Fibroblast of peridontal ligament (primary cell): ENCODE results near the gene TSPAN11.
A peak's percentile ranks its signal among the peaks of the same experiment; 100 is the strongest.
"Not testable (repeated sequence)": the region's sequence is repeated elsewhere in the genome, so short reads cannot be mapped to it uniquely, and the experiment has no call there.

Source experiments
- DNase-seq: peaks from one replicate; pipeline ENCODE4 v3.0.0-alpha.2; 2010; ENCODE audit errors: extremely low read depth

The TSPAN11 gene, protein sequence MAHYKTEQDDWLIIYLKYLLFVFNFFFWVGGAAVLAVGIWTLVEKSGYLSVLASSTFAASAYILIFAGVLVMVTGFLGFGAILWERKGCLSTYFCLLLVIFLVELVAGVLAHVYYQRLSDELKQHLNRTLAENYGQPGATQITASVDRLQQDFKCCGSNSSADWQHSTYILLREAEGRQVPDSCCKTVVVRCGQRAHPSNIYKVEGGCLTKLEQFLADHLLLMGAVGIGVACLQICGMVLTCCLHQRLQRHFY

DNA sequence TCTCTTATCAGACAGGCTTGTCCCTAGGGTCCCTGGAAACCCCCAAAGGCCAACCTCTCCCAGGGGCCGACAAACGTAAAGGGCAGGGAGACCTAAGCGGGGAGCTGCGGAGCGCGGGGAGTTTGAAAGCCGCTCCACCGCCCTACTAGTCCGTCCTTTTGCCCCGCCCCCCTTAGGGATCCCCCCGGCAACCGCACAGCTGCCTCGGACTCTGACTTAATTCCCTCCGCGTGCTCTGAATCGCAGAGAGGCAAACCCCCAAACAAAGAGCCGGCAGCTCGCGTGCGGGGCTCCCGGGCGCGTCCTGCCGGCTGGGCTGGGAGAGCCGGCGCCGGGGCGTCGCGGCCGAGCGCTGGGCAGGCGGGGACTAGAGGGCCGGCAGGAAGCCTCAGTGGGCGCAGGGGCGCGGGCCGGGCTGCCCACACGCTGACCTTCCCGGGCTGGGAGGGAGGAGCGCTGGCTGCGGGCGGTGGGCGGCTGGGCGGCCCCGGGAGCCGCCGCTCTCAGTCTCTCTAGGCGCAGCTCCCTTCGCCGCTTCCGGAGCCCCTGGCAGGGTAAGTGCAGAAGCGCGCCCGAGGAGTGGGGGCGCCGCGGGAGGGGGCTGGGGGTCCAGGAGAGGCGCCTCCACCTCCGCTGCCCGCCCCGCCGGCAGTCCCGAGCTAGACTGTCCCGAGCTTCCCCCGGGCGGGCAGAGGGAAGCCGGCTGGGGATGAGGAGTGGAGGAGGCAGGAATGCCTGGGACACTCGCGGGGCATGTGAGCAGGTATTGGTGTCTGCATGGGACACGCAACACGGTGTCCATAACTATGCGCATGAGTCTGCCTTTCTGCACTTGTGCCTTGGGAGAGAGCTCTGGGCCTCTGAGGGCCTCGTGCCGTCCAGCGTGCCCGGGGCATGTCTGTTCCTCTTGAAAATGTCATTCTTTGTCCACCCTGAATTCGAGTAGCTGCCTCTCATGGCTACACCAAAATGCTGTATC, at the start of gene TSPAN11:
Gene TSPAN11 (plus strand): TSS at position 506 of the 979 bp plus-strand sequence. CDS start 27,244 bp downstream, outside the sequence.
- DNase-seq, result peak; percentile 48

DNA sequence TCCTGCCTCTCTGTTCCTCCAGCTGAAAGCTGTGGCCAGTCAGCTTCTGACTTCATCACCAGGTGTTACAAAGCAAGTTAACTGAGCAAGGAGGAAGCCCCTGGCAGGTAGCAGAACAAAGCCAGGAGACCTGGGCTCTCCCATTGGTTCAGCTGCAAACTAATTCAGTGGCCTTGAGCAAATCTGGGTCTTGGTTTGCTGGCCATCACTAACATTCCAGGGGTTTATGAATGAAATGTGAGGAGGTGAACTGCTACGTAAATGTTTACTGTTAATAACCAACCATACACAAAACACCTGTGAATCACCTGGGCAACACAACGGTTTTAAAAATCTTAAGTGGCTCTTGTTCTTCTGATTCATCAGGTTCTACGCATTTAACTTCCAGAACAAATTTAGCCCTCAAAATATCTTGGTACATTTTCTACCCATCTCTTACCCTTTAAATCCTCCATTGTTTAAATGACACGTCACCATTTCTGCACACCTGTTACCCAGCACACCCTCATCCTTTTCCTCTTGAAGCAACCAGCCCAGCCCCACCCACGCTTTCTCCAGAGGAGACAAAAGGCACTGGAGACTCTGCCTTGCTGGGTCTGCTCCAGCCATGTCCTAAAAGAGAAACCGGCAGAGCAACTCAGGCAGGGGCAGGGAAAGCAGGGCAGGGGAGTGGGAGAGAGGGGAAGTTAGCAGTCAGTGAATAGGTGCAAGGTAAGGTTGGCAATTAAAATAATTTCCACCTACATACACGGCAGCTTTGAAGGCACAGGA, 49.3 kb upstream of the TSPAN11 start:
- DNase-seq, result no peak

DNA sequence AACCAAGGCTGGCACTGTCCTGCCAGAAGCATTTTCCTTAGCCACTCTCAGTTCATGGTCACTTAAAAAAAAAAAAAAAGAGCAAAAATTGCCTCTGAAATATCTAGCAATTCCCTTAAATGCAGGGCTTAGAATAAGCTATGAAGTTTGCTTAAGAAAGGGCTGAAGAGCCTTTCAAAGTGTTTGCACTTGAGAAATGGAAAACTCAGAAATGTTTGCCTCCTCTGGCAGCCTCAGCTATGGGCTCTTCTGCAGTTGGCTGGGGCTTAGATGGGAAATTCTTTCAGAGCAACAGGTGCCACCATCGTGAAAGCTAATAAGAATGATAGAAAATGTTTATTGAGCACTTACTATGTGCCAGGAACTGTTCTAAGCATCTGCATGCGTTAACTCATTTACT, 48.5 kb upstream of the TSPAN11 start:
- DNase-seq, result no peak

DNA sequence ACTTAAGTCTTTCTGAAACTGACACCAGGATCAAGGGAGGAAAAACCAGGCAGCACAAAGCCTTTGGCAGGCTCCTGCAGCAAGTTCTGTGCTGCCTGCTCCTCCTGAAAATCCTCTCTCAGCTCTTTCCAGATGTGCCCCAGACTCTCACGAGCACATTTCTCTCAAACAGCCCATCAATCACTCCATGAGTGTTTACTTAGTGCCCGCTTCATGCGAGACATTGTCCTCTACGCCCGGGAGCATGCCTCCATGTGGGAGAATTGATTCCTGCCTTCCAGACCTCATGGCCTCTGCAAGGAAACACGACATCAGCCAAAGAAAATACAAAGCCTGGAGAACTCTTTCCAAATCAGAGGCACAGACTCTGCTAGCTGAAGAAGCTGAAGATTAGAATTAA, 46.5 kb upstream of the TSPAN11 start:
- DNase-seq, result peak; percentile 22

DNA sequence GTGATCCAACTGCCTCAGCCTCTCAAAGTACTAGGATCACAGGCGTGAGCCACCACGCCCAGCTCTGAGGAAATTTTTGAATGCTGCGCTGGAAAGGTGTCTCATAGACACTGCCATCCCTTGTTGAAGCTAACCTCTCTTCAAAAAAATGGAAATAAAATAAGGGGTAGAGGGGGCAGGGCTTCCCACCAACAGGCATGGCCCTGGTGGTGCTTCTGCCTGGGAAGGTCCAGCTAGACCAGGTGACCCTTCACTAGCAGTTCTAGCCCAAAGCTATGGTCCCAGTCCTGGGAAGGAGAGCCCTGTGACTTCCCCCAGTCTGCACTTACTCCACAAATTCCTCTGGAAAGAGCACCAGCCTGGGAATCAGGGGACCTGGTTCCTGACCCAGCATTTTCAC, 45.7 kb upstream of the TSPAN11 start:
- DNase-seq, result no peak

DNA sequence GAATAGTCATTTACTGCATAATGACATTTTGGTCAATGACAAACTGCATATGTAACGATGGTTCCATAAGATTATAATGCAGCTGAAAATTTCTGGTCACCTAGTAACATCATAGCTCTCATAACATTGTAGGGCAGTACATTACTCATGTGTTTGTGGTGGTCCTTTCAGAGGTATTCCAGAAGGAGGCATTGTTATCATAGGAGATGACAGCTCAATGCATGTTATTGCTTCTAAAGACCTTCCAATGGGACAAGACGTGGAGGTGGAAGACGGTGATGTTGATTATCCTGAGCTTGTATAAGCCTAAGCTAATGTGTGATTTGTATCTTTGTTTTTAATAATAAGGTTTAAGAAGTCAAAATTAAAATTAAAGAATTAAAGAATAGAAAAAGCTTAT, 43.8 kb upstream of the TSPAN11 start:
- DNase-seq, result peak; percentile 48

DNA sequence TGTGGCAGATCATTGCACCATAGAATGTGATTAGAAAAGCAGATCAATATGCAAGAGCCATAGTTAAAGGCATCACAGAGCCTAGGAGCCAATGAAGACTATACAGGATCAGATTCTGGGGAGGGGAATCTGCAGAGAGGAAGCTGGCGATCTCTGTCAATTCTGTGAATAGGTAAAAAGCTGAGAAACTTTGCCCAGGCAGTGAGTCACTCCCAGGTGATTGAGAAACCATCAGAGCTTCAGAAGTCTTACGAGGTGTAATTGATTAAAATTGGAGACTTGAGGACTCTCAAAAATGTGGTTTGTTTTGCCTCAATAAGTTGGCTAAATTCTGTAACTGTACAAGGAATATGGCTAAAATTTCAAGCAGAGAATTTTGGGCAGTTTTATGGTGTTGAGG, 41.7 kb upstream of the TSPAN11 start:
- DNase-seq, result no peak

DNA sequence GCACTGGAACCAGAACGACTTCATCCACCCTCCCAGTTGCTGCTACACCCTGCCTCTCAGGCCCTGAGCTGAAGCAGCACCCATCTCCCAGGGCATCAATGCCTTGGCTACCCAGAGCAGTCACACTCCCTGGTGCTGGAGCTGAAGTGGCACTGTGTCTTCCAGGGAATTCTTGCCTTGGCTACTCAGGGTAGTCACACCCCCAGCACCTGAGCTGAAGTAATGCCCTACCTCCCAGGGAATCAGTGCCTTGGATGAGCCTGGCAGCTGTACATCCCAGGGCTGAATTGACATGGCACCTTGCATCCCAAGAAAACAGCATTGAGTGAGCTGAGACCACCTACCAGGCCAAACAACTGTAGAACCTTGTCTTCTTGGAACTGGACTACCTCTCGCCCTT, 41.2 kb upstream of the TSPAN11 start:
- DNase-seq, result no peak

DNA sequence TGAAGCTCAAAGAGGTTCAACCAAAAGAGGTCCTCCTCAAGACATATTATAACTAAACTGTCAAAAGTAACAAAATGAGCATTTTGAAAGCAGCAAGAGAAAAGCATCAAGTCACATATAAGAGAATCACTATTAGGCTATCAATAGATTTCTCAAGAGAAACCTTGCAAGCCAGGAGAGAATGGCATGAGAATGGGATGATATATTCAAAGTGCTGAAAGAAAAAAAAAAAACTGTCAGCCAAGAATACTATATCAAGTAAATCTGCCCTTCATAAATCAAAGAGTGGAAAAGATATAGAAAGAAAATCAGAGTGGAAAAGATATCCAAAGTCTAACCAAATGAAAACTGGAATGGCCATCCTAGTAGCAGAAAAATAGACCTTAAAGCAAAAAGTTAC, 39.3 kb upstream of the TSPAN11 start:
- no peak for DNase-seq

DNA sequence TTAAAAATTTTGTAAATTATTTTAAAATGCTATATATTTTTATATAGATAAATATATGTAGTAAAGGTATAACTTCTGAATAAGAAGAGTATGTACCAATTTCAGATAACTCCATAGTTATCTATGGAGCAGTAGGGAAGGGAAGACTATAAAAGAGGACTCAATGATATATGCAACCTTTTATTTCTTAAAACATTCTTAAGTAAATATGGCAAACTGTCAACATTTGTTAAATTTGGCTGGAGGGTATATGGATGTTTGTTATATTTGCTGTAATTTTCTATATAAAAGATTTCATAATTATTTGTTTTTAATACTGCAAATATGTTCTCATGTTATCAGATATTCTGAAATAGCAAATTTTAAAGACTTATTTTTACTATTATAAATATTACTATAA, 38.3 kb upstream of the TSPAN11 start:
- no peak for DNase-seq

DNA sequence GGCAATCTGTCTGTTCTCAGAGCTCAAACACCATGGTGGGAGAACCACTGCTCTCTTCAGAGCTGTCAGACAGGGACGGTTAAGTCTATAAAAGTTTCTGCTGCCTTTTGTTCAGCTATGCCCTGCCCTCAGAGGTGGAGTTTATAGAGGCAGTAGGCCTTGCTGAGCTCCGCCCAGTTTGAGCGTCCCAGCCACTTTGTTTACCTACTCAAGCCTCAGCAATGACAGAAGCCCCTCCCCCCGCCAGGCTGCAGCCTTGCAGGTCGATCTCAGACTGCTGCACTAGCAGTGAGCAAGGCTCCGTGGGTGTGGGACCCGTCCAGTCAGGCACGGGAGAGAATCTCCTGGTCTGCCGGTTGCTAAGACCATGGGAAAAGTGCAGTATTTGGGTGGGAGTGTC, 32.0 kb upstream of the TSPAN11 start:
- not testable (repeated sequence) for DNase-seq

DNA sequence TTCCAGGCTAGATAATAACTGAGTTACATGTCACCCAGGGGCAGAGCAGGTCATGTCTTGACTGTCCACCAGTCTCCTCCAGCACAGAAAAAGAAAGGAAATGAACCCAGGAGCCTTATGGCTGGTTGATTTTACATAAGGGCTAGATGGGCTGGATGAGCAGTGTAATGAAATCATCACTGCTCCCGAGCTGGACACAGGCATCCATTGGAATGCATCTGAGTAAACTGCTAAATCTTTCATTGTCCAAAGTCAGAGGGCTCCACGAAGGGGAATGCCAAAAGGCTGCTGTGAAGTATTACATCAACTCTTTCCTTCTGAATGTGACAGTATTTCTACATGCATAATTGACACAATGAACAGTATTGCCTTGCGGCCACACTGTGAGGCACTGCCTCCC, 30.1 kb upstream of the TSPAN11 start:
- DNase-seq, result peak; percentile 77

DNA sequence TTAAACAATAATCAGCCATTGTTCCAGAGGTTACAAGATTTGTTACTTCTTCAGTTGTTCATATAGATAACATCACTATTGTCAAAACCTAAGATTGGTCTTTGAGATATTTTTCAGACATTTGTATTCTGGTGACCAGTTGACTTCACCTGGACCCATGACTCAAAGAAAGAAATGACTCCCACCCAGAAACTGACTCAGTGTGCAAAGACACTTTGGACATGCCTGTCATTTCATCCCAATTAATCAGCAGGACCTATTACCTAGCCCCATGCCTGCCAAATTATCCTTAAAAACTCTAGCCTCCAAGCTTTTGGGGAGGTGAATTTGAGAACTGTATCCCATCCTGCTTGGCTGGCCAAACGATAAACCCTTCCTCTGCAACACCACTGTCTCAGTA, 27.7 kb upstream of the TSPAN11 start:
- DNase-seq, result no peak

DNA sequence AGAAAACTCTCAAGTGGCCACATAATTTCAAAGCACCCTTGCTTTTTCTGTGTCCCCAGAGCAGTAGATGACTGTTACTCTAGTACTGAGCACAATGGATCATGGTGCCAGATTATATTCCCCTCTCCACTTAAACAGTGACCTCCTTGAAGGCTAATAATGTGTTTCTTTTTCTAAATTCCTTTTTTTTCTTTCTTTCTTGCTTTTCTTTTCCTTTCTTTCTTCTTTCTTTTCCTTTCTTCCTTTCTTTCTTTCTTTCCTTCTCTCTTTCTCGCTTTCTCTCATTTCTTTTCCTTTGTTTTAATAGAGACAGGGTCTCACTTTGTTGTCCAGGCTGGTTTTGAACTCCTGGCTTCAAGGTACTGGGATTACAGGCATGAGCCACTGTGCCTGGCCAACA, 26.2 kb upstream of the TSPAN11 start:
- no peak for DNase-seq

DNA sequence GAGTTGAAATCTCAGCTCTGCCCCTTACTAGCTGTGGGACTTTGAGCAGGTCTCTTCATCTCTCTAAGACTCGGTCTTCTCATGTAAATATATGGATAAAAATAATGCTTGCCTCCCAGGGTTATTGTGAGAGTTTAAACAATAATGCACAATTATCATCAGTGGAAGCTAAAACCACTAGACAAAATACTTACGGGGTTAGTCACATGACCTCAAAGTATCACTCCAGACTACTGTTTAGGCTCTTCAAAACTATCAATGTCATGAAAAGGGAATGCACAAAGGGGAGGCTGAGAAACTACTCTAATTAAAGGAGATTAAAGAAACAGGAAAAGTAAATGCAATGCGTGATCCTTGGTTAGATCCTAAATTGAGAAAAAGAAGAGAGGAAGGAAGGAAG, 24.5 kb upstream of the TSPAN11 start:
- peak; percentile 63 for DNase-seq

DNA sequence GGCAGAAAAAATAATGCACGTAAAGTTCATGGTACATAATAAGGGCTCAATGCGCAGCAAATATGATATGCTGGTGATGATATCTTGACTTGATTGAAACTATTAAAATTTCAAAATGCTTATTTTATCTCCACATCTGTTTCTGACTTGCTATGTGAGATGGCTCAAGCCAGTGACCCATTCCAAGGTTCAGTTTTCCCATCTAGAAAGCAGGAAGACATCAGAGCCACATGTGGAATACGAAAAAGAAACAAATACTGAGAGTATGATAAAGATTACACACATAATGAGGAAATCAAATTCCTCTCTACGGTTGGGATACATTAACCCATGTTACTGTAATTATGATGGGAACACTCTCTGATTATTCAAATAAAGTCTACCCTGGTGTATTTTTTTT, 24.0 kb upstream of the TSPAN11 start:
- DNase-seq, result peak; percentile 84

DNA sequence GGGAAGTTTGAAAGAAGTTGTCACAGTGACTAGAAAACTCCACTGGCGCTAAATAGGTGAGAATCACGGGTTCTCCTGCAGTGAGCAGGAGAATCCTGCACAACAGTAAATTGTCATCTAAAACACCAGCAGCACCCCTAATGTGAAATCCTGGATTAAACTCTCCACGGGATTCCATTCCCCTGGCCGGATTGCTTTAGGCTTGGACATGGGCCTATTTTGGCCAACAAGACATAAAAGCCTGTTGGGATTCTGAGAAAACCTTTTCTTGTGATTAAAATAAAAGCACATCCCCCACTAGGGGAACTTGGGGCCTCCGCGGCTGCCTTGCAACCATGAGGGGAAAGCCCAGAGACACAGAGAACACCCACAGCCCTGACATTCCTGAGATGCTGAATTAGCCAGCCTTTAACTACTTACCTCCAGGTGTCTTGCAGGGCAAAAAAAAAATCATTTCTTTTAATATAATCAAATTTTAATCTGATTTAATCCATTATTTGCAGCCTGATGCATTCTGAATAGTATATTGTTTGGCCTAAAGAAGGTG, 21.0 kb upstream of the TSPAN11 start:
- DNase-seq, result no peak

DNA sequence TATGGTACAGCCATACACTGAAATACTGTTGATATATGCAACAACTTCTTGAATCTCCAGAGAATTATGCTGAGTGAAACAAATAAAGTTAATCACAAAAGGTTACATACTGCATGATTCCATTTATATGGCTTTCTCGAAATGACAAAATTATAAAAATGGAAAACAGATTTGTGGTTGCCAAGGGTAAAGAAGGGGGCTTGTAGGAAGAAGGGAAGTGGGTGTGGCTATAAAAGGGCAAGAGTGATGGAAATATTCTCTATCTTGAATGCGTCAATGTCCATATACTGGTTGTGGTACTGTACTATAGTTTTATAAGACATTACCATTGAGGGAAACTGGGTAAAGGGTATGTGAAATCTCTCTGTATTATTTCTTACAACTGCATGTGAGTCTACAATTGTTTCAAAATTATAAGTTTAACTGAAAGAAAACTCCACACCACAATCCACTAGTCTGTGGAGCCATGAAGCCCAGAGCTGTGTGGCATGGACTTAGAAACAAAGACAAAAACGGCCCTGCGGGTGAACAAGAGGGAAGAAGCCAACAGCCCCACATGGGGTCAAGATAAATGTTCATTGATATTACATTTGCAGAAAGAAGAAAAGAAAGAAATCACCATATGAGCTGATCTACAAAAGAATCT, 18.3 kb upstream of the TSPAN11 start:
- DNase-seq, result no peak

DNA sequence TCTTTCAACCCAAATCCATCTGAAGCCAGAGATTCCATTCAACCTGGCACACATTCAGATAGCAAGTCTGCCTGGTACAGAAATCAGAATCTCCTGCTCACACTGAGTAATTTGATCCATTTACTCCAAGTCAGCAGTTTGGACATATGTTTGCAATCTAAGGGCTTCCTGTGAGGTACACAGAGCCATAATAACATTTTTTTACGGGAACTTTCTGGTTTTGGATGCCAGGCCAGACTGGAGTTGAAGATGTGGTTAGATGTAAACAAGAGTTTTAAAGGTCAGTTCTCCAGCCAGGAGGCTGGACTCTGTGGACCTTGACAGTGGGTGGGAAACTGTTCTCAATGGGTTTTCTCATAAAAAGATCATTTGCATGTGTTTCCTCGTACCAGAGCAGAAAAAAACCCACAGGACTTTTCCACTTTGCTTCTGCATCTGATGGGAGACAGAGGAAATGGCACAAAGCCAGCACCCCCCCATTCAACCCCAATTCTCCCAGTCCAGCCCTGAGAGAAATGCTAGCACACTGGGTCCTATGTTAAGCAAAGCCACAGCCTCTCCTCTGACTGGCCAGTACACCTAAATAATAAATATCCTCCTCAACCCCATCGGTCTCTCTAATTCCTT, 17.7 kb upstream of the TSPAN11 start:
- DNase-seq, result peak; percentile 100

DNA sequence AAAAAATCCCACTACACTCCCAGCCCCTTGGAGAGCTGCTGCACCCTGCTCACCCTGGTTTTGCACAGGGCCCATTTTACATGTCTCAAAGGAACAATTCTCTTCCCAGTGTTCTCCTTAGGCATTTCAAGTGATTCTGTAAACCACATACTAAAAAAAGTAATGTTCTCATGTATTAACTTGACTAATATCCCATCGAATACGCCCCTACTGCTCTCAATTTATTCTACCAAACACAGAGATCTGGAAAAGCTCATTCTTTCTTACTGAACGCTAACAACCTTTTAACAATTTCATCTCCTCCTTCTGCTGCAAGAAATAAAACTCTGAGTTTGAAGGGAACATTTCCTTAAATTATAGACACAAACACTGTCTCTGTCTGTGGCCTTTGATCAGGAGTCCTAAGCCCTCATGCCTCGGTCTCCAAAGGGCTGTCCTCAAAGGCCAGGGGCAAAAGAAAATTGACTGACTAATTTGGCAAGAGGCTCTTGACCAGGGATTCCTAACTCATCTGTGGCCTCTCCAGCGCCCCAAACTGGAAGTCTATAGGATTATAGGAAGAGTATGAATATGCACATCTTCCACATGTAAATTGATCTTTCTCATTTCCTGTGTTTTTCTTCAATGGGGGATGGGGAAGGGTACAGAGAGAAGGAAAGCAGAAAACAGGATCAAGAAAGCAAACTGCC, 17.1 kb upstream of the TSPAN11 start:
- peak; percentile 48 for DNase-seq

DNA sequence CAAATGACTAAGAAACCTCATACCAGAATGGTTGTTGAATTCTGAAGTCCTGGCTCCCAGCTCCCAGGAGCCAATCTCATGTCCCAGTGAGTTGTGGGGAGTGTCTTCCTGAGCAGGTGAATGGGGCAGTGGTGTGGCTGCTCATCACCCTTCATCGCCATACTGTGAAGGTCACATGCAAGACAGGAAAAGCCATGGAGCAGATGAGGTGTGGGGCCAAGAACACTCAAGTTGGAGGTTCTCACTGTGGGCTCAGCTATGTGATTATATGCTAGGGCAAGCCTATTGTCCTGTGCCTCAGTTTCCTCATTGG, 16.6 kb upstream of the TSPAN11 start:
- DNase-seq, result no peak
